ENCODE data around the gene ADGRV1. TPM values are rescaled to one million over a fixed set of nuclear protein-coding genes. Genes with fewer than 3 reads are reported as not detected.

The ADGRV1 gene
- polyA plus RNA-seq, 1 donor from 2014 or later: 3.7 TPM

GRCh38 chr5:91135475-91136248 lies 577.1 kb downstream of the ADGRV1 start:
- H3K27me3 ChIP-seq (ENCODE audit: insufficient read depth, low read depth, low read length): no peaks in the 10 kb centered on the region
- H3K36me3 ChIP-seq (ENCODE audit: insufficient read depth, low read length): no peaks in the 10 kb centered on the region
- H4K20me1 ChIP-seq (ENCODE audit: insufficient read depth): no peaks in the 10 kb centered on the region
- H3K27ac ChIP-seq (ENCODE audit: low read length): no peak overlapping the region
- no peak overlapping the region for H2AFZ ChIP-seq (ENCODE audit: low read depth, low read length)
- TF ChIP-seq EZH2 (IDR thresholded peaks at IDR 0.05; ENCODE audit: borderline replicate concordance, insufficient read depth, low read length, poor library complexity, severe bottlenecking) (no peak), SMC3 (conservative IDR thresholded peaks at IDR 0.05; ENCODE audit: poor library complexity) (no peak)
- H3K4me2 ChIP-seq (ENCODE audit: low read length): no peak overlapping the region
- no peak overlapping the region for H3K9ac ChIP-seq (ENCODE audit: low read length)
- H3F3A ChIP-seq (ENCODE audit: insufficient read depth, low read length, poor library complexity, severe bottlenecking): no peaks in the 10 kb centered on the region
- H3K79me2 ChIP-seq (replicated peaks; ENCODE audit: insufficient read depth, low read length): no peaks in the 10 kb centered on the region
- H3K9me3 ChIP-seq (ENCODE audit: low read length): no peaks in the 10 kb centered on the region
- no peak overlapping the region for H3K4me3 ChIP-seq (ENCODE audit: low read length)
- H3K9me2 ChIP-seq (ENCODE audit: insufficient read depth, low read length): no peaks in the 10 kb centered on the region

GRCh38 chr5:91136271-91136670 lies 577.7 kb downstream of the ADGRV1 start:
- no peak for TF ChIP-seq SMC3 (conservative IDR thresholded peaks at IDR 0.05; ENCODE audit: poor library complexity)
- TF ChIP-seq POLR2AphosphoS5 (IDR thresholded peaks at IDR 0.05): no peak
- no peak for TF ChIP-seq RAD21 (conservative IDR thresholded peaks at IDR 0.05)
- no peak for TF ChIP-seq EZH2 (IDR thresholded peaks at IDR 0.05; ENCODE audit: borderline replicate concordance, insufficient read depth, low read length, poor library complexity, severe bottlenecking)
- no peak for TF ChIP-seq TAF1 (IDR thresholded peaks at IDR 0.05; ENCODE audit: low read depth)
- no peak for TF ChIP-seq CTCF (IDR thresholded peaks at IDR 0.05; ENCODE audit: poor library complexity, severe bottlenecking)
- TF ChIP-seq EP300 (conservative IDR thresholded peaks at IDR 0.05; ENCODE audit: poor library complexity, severe bottlenecking): no peak
- no peak for TF ChIP-seq REST (IDR thresholded peaks at IDR 0.05; ENCODE audit: borderline replicate concordance)
- no peak for TF ChIP-seq MXI1 (conservative IDR thresholded peaks at IDR 0.05; ENCODE audit: poor library complexity, severe bottlenecking)
- no peaks in the 10 kb centered on the region for H4K20me1 ChIP-seq (ENCODE audit: insufficient read depth)
- H3K4me3 ChIP-seq (ENCODE audit: low read length): no peak overlapping the region
- H2AFZ ChIP-seq (ENCODE audit: low read depth, low read length): no peak overlapping the region
- no peaks in the 10 kb centered on the region for H3K36me3 ChIP-seq (ENCODE audit: insufficient read depth, low read length)
- no peaks in the 10 kb centered on the region for H3K27me3 ChIP-seq (ENCODE audit: insufficient read depth, low read depth, low read length)
- no peaks in the 10 kb centered on the region for H3F3A ChIP-seq (ENCODE audit: insufficient read depth, low read length, poor library complexity, severe bottlenecking)
- no peaks in the 10 kb centered on the region for H3K9me3 ChIP-seq (ENCODE audit: low read length)
- H3K4me2 ChIP-seq (ENCODE audit: low read length): no peak overlapping the region
- H3K27ac ChIP-seq (ENCODE audit: low read length): no peak overlapping the region
- no peaks in the 10 kb centered on the region for H3K9me2 ChIP-seq (ENCODE audit: insufficient read depth, low read length)
- H3K9ac ChIP-seq (ENCODE audit: low read length): no peak overlapping the region
- no peaks in the 10 kb centered on the region for H3K79me2 ChIP-seq (replicated peaks; ENCODE audit: insufficient read depth, low read length)

Measured in neural cell (in vitro differentiated cells).